Suprapubic skin (tissue), 4 donors: ENCODE data around the gene NMRK1. TPM values are rescaled to one million over a fixed set of nuclear protein-coding genes. Genes with fewer than 3 reads are reported as not detected.

ENCODE experiments used
- DNase-seq, 2 donors: peaks; one replicate each; pipeline ENCODE4 v3.0.0-alpha.2; 2019; ENCODE audit warnings: low spot score in 2 of 2
- H3K27ac ChIP-seq: fragments of 200-600 bp; sonication (generic); one replicate; pipeline ENCODE4 v1.5.1; 2019
- H3K27me3 ChIP-seq: fragments of 200-600 bp; sonication (generic); one replicate; pipeline ENCODE4 v1.5.1; 2019
- H3K36me3 ChIP-seq: fragments of 200-600 bp; sonication (generic); one replicate; pipeline ENCODE4 v1.5.1; 2019
- H3K4me1 ChIP-seq: fragments of 200-600 bp; sonication (generic); one replicate; pipeline ENCODE4 v1.5.1; 2019
- H3K4me3 ChIP-seq: fragments of 200-600 bp; sonication (generic); one replicate; pipeline ENCODE4 v1.5.1; 2019; ENCODE audit warnings: mild to moderate bottlenecking
- H3K9me3 ChIP-seq: fragments of 200-600 bp; sonication (generic); one replicate; pipeline ENCODE4 v1.5.1; 2019
- CTCF ChIP-seq, 2 donors: fragments of 200-600 bp in 1 of 2; fragments of 450-650 bp in 1 of 2; sonication (generic) in 1 of 2; IDR thresholded peaks; one replicate each; pipeline ENCODE4 v1.5.1; 2016 to 2019; ENCODE audit warnings: antibody characterized with exemption in 2 of 2, mild to moderate bottlenecking in 1 of 2, moderate library complexity in 1 of 2
- EP300 ChIP-seq: sonication (generic); formaldehyde crosslinking; IDR thresholded peaks from one replicate; pipeline ENCODE4 v1.6.1; 2017; ENCODE audit warnings: antibody characterized with exemption
- POLR2A ChIP-seq, 2 donors: fragments of 450-650 bp; IDR thresholded peaks; one replicate each; pipeline ENCODE4 v1.6.1; 2017; ENCODE audit warnings: antibody characterized with exemption in 2 of 2, mild to moderate bottlenecking in 2 of 2, moderate library complexity in 2 of 2
- POLR2AphosphoS5 ChIP-seq, 3 donors: sonication (generic); formaldehyde crosslinking; IDR thresholded peaks; one replicate each; pipeline ENCODE4 v1.6.1; 2017; ENCODE audit warnings: antibody characterized with exemption in 3 of 3
- WGBS: methylation state at CpG from one replicate; pipeline ENCODE4 v1.1.5; 2018; 5-methylcytosine and 5-hydroxymethylcytosine counted together
- total RNA-seq, 4 donors: library from RNA; depleted of rRNA; stranded (reverse); fragments of >200 nt; gene quantifications; one replicate each; pipeline ENCODE4 v1.1.0, GENCODE V29; 2016

NMRK1 gene
- total RNA-seq, 4 donors from 2014 or later: 22.1 to 63.3 (median 33.7) TPM

GRCh38 chr9:75033791-75034473, 54.0 kb downstream of the NMRK1 start:
- DNase-seq: no peak
- Histone ChIP-seq H3K36me3 (no peaks in the 10 kb centered on the region), H3K4me3 (no peak overlapping the region), H3K9me3 (no peaks in the 10 kb centered on the region), H3K4me1 (no peaks in the 10 kb centered on the region), H3K27ac (no peak overlapping the region), H3K27me3 (no peaks in the 10 kb centered on the region)
- TF ChIP-seq CTCF (IDR thresholded peaks at IDR 0.05) (no peak), POLR2A (IDR thresholded peaks at IDR 0.05) (no peak), EP300 (no peak), POLR2AphosphoS5 (IDR thresholded peaks at IDR 0.05) (no peak)
- WGBS: 74% methylated on average over 2 of the region's 2 CpGs

GRCh38 chr9:75027187-75028107, 60.5 kb downstream of the NMRK1 start:
- DNase-seq: peak; percentile 79 to 82
- 1% methylated on average over 16 of the region's 59 CpGs for WGBS
- Histone ChIP-seq H3K4me3 (peak overlapping the region; percentile 67), H3K36me3 (no peaks in the 10 kb centered on the region), H3K4me1 (peaks cover 17% of the 10 kb centered on the region), H3K9me3 (no peaks in the 10 kb centered on the region), H3K27me3 (no peaks in the 10 kb centered on the region), H3K27ac (peak overlapping the region; percentile 94)
- no peak for TF ChIP-seq POLR2AphosphoS5 (IDR thresholded peaks at IDR 0.05)
- no peak for TF ChIP-seq EP300
- TF ChIP-seq POLR2A (IDR thresholded peaks at IDR 0.05): no peak
- no peak for TF ChIP-seq CTCF (IDR thresholded peaks at IDR 0.05)

- TF ChIP-seq EP300: no peak
- TF ChIP-seq POLR2AphosphoS5 (IDR thresholded peaks at IDR 0.05): no peak
- TF ChIP-seq POLR2A (IDR thresholded peaks at IDR 0.05): no peak
- TF ChIP-seq CTCF (IDR thresholded peaks at IDR 0.05): no peak
- H3K9me3 ChIP-seq: no peaks in the 10 kb centered on the region
- H3K27ac ChIP-seq: no peak overlapping the region
- no peak overlapping the region for H3K4me3 ChIP-seq
- no peaks in the 10 kb centered on the region for H3K36me3 ChIP-seq
- H3K27me3 ChIP-seq: no peaks in the 10 kb centered on the region
- DNase-seq: no peak
- peaks cover 26% of the 10 kb centered on the region for H3K4me1 ChIP-seq
Measured at GRCh38 chr9:75023846-75024245, 64.1 kb downstream of the NMRK1 start.

DNA sequence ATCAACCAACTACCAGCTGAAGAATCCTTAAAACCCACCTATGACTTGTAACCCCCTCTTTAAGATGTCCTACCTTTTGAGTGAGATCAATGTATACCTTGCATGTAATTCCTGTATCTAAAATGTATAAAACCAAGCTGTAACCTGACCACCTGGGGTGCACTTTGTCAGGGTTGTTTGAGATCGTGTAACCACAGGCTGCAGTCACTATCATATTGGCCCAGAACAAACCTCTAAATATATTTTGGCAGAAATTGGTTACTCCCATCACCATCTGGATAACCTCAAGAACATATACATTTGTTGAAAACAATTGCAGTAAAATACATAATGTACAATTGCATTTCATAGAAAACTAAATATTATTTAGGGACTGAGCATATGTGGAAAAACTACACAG, 68.3 kb downstream of the NMRK1 start:
- DNase-seq: no peak
- H3K27ac ChIP-seq: no peak overlapping the region
- 57% methylated on average over 1 of the region's 1 CpG for WGBS

More for the DNA sequence above, 68.3 kb downstream of the NMRK1 start:
- Histone ChIP-seq H3K9me3 (no peaks in the 10 kb centered on the region), H3K36me3 (no peaks in the 10 kb centered on the region), H3K27me3 (no peaks in the 10 kb centered on the region), H3K4me3 (no peak overlapping the region), H3K4me1 (peaks cover 25% of the 10 kb centered on the region)
- TF ChIP-seq POLR2A (IDR thresholded peaks at IDR 0.05) (no peak), EP300 (no peak), POLR2AphosphoS5 (IDR thresholded peaks at IDR 0.05) (no peak), CTCF (IDR thresholded peaks at IDR 0.05) (no peak)
